Lower leg skin (tissue), 4 donors: ENCODE measurements around the gene SFXN1. TPM values are rescaled to one million over a fixed set of nuclear protein-coding genes. Genes with fewer than 3 reads are reported as not detected.

Experiments used
- DNase-seq, 2 donors: peaks; one replicate each; pipeline ENCODE4 v3.0.0-alpha.2; 2019; ENCODE audit warnings: low spot score in 2 of 2
- H3K4me3 ChIP-seq: fragments of 200-600 bp; sonication (generic); 2 replicates; pipeline ENCODE4 v1.5.1; 2017; ENCODE audit warnings: mild to moderate bottlenecking, low read depth; ENCODE audit not compliant: poor library complexity, severe bottlenecking
- CTCF ChIP-seq, 3 donors: fragments of 450-650 bp; IDR thresholded peaks; one replicate each; pipeline ENCODE4 v1.5.1; 2016; ENCODE audit warnings: antibody characterized with exemption in 3 of 3, mild to moderate bottlenecking in 3 of 3, moderate library complexity in 2 of 3
- POLR2A ChIP-seq, 2 donors: fragments of 450-650 bp; IDR thresholded peaks; one replicate each; pipeline ENCODE4 v1.6.1; 2016 to 2017; ENCODE audit warnings: antibody characterized with exemption in 2 of 2, mild to moderate bottlenecking in 1 of 2, moderate library complexity in 1 of 2
- WGBS, 2 donors: methylation state at CpG; one replicate each; pipeline ENCODE4 v1.1.5; 2018; 5-methylcytosine and 5-hydroxymethylcytosine counted together
- intact Hi-C: fragments of 100-400 bp; cut with DNase I; formaldehyde crosslinking; loops from one replicate; pipeline ENCODE4 v1.15.0; 2023; ENCODE audit warnings: low total_unique reads
- total RNA-seq, 4 donors: library from RNA; depleted of rRNA; stranded (reverse); fragments of >200 nt; gene quantifications; one replicate each; pipeline ENCODE4 v1.1.0, GENCODE V29; 2016

The SFXN1 gene
- total RNA-seq, 4 donors from 2014 or later: 15.0 to 35.8 (median 16.6) TPM

GRCh38 chr5:175519006-175519405 lies 40.6 kb downstream of the SFXN1 start:
- no peak for TF ChIP-seq CTCF (IDR thresholded peaks at IDR 0.05)
- TF ChIP-seq POLR2A (IDR thresholded peaks at IDR 0.05): no peak
- WGBS, 2 donors: 79 to 81% methylated on average over 2 of the region's 2 CpGs
- intact Hi-C loops: no loop called here
- no peak for DNase-seq
- no peak overlapping the region for H3K4me3 ChIP-seq

- H3K4me3 ChIP-seq: no peak overlapping the region
- no peak for TF ChIP-seq CTCF (IDR thresholded peaks at IDR 0.05)
- no peak for TF ChIP-seq POLR2A (IDR thresholded peaks at IDR 0.05)
- DNase-seq: no peak
- intact Hi-C loops: no loop called here
- 95 to 98% methylated on average over 5 of the region's 5 CpGs for WGBS, 2 donors
These were observed 42.0 kb downstream of the SFXN1 start for GRCh38 chr5:175520321-175520720.

GRCh38 chr5:175520873-175521272 lies 42.5 kb downstream of the SFXN1 start:
- no peak for DNase-seq
- intact Hi-C loops: no loop called here
- no peak for TF ChIP-seq POLR2A (IDR thresholded peaks at IDR 0.05)
- TF ChIP-seq CTCF (IDR thresholded peaks at IDR 0.05): no peak
- no peak overlapping the region for H3K4me3 ChIP-seq
- WGBS, 2 donors: 95 to 98% methylated on average over 2 of the region's 2 CpGs

- WGBS, 2 donors: 88 to 92% methylated on average over 4 of the region's 4 CpGs
- TF ChIP-seq POLR2A (IDR thresholded peaks at IDR 0.05) (no peak), CTCF (IDR thresholded peaks at IDR 0.05) (no peak)
- intact Hi-C loops: no loop called here
- DNase-seq: no peak
- H3K4me3 ChIP-seq: no peak overlapping the region
These were observed 43.0 kb downstream of the SFXN1 start for GRCh38 chr5:175521313-175521833.

GRCh38 chr5:175523292-175523691 lies 44.9 kb downstream of the SFXN1 start:
- no peak for DNase-seq
- no peak for TF ChIP-seq CTCF (IDR thresholded peaks at IDR 0.05)
- TF ChIP-seq POLR2A (IDR thresholded peaks at IDR 0.05): no peak
- intact Hi-C loops: no loop called here
- H3K4me3 ChIP-seq: no peak overlapping the region

GRCh38 chr5:175524211-175524610 lies 45.9 kb downstream of the SFXN1 start:
- no peak overlapping the region for H3K4me3 ChIP-seq
- DNase-seq: no peak
- TF ChIP-seq POLR2A (IDR thresholded peaks at IDR 0.05): no peak
- no peak for TF ChIP-seq CTCF (IDR thresholded peaks at IDR 0.05)
- intact Hi-C loops: no loop called here
- 88 to 95% methylated on average over 1 of the region's 1 CpG for WGBS, 2 donors
